SK-N-DZ (cell line): ENCODE data around the gene NHSL1.

Source experiments
- DNase-seq: peaks from one replicate; pipeline ENCODE4 v3.0.0-alpha.2; 2015; ENCODE audit warnings: low spot score

The NHSL1 gene

DNA sequence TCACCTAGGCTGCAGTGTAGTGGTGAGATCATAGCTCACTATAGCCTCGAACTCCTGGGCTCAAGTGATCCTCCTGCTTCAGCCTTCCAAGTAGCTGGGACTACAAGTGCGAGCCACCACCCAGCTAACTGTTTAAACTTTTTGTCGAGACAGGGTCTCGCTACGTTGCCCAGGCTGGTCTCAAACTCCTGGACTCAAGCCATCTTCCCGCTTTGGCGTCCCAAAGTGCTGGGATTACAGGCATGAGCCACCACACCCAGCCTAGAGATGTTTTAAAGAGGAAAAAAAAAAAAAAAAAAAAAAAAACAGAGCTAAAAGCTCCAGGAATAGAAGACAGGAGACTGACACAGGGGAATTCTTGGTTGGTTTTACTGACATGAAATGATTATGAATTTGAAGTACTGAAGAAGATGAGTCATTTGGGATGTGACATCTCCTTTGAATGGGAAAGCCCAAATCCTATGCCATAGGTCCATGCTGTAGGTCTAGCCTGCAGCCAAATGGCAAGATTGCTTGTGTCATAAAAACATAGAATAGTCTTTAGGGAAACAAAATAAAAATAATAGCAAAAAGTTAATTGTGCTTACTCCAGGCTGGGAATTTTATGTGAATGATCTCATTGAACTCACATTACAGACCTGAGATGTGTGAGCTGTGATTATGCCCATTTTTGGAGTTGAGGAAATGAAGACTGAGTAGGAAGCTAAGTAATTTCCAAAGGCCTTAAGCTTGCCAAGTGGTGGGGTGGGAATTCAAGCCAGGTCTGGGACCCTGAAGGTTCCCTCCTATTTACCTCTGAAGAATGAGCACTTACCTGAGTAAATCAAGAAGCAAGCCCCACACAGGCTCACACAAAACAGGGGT, 24.3 kb upstream of the NHSL1 start:
- no peak for DNase-seq

DNA sequence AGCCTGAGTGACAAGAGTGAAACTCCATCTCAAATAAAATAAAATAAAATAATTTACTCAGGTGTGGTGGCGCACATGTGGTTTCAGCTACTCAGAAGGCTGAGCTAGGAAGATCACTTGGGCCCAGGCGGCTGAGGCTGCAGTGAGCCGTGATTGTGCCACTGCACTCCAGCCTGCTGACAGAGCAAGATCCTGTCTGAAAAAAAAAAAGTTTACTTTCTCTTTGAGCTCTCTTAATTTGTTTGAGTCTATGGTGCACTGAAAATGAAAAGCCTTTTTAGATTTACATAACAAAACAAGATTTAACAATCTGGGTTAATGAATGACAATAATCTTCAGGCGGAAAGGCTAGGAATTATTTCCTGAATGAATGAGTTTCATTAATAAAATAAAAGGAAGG, 23.3 kb upstream of the NHSL1 start:
- no peak for DNase-seq

DNA sequence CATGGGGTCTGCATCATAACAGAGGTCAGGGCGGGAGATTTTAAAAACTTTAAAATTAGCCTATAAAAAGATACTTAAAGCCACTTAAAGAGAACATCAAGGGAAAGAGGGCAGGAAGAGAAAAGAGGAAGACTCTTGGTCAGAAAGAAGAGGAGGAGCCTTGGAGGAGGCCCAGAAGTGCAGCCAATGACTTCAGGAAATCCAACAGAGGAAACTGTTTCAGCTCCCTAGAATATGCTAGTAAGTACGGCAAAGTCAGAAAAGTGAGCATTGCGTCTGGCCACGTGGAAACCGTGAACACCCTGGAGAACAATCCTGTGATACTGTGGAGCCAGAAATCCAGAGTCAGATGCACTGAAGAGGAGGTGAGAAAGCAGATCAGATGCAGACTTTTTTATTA, 22.5 kb upstream of the NHSL1 start:
- no peak for DNase-seq

DNA sequence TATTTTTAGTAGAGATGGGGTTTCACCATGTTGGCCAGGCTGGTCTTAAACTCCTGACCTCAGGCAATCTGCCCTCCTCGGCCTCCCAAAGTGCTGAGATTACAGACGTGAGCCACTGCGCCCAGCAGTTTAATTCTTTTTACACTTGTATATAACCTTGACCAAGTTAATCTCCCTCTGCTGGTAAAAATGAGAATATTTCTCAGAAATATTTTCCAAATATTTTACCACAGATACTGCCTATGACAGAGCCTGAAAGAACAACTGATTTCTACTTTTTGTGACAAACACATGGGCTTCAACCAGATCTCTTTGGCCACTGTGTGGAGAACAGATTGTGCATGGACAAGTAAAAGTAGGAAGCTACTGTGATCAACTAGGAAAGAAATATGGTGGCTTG, 21.2 kb upstream of the NHSL1 start:
- peak; percentile 11 for DNase-seq

DNA sequence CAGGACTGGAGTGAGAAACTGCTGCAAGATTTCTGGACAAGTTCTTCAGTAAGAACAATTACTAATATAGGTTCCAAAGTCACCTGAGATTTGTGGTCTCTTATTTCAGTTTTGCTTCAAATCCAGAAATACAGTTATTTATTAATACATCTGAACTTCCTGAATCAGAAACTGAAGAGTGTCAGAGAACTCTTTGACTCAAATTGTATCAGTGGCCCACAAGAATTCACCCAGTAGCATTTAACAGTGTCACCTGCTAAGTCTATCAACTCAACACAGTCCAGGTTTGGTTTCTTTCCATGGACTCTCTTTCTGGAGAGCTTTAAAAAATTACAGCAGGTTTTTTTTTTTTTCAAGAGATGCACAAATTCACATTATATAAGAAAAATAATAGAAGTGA, 18.8 kb upstream of the NHSL1 start:
- no peak for DNase-seq

DNA sequence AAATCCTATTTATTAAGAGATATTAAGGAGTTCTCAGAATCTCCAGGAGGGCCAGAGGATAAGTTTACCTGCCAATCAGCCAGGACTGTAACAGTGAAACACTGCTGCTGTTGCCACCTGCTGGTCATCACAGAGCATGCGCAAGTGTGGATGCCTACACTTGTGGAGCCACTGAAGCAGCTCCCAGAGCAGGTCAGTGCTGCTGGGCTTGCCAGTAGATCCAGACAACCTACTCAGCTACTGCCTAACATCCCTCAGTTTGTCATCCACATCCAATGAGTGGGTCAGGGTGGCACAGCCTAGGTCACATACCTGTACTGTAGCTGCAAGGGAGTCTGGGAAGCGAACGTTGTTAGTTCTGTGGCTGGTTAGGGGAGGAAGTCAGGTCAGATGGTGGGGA, 18.3 kb upstream of the NHSL1 start:
- DNase-seq: peak; percentile 12

DNA sequence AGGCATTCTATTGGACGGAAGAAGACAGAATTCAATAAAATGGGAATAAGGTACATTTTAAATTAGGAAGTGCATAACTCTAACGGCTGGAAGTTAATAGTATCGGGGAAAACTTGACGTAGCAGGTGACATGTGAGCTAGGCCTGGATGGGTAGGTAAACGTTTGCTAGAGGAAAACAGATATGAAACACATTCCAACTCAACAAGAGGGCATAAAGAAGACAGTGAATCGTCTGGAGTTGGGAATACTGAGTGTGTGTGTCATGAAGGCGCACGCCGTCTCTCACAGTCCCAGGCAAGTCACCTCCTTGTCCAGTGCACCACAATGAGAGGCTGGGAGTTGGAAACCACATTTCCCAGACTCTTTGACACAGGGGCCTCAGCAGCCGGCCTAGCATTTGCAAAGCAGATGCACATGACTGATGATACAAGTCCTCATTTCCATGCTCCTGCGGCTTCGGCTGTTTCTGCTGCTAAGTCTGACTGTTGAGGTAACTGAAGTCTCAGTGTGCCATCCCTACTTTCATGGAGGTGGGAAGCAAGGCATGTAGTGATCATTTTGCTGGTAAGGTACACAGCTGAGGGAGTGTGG, 16.5 kb upstream of the NHSL1 start:
- DNase-seq: no peak

DNA sequence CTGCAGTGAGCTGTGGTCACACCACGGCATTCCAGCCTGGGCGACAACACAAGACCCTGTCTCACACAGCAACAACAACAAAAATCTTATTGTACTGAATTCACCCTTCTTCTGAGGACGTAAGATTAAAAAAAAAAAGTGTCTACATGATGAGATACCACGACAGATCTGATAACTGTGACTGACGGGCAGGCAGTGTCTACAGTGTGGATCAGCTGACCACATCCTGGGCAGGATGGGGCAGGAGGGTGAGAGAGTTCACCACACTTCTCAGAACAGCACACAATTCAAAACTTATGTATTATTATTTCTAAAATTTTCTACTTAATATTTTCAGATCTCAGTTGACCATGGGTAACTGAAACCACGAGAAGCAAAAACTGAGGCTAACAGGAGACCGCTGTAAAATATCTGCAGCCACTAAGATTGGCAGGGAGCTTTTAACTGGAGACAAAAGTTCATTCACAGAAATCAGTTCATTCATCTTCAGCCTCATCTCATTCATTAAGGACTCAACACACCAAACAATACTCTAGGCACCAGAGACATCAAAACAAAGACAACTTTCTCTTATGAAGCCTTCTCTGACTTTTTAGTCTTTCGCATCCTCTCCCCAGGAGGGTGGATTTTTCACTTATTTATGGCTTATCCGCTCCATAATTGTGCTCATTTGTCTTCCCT, 15.7 kb upstream of the NHSL1 start:
- no peak for DNase-seq

DNA sequence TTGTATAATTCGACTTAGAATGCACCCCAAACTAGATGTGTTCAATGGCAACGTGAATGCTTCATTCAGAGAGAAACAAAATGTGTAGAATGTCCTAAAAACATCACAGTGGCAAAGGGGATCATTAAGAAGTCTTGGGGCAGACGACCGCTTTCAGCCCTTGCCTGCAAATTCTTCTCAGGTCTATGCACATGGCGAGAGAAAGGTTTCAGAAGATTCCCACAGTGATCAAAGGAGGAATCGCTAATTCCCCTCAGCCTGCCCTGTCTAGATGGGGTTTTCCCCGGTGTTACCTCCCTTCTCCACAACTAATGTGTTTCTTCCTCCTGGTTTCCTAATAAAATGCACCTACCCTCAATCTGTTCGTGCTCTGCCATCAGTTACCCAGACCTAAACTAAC, 13.3 kb upstream of the NHSL1 start:
- DNase-seq: no peak

DNA sequence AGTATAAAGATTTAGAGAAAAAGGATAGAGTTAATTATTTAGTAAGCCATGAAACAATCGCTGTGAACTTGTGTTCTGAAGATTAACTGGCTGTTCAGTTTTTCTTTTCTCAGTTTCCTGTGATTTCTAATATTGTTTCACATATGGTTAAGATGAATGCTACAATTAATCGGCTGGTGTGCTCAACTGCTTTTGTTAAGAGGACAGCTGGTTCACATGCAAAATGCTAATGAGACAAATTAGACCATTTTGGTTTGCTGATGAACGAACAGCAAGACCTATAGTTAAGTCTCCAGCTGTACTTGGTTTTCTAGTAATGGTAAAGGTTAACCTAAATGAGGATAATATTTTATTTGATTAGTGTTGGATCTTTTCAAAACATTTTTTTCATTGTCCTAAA, 10.8 kb upstream of the NHSL1 start:
- no peak for DNase-seq

DNA sequence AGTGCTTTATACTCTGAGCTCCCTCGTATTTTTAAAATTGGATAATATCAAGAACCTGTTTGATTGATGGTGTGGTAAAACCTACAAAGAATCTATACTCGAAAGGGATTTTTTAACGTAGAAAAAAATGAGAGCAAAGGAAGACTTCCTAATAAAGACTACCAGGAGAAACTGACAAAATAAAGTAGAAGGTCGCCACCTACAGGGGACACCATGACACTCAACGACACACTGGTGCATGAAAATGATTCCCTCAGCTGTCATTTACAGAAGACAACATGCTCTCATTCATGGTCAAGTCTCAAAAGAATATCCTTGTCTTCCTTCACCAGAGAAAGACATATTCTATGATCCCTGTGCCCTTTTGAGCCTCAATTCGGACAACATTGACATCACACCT, 10.1 kb upstream of the NHSL1 start:
- peak; percentile 30 for DNase-seq

DNA sequence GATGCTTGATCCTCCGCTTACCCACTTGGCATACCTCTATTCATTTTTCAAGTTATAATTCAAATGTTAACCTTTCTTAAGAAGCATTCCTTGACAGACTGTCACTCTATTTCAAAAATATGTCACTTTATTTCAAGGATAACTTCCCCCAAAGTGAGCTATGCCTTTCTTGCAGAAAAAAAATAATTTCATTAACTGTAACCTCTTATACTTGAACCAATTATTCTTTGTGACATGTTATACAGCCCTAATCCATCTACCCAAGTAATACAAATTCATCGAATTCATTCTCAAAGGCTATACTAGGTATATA, 9.3 kb upstream of the NHSL1 start:
- no peak for DNase-seq

DNA sequence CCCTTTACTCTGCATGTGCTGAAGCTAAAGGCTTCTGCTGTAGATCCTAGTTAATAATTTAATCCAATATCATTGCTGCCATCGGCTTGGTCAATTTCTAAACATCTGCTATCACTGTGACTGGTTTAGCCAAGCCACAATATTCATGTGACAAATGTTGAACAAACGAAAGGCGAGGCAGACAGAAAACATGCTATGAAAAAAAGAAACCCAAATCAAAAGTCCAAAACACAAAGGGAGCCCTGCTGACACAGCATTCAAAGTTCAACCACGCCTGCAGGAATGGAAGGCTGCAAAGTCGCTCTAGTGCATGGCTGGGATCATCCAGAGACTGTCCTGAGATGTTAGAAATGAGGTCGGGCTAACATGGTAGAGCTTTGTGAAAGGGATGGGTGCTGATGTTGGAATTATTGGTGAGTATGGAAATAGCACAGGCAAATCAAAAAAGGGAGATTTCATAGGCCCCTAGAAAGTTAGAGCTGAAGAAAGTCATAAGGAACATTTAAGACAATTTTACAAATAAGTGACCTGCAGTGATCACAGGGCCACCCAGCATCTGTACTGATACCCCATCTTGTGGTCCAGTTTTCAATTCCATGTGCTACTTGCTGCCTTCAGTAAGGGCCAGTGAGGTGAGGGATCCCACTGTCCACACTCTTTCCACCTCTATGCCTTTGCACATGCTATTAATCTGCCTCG, 8.8 kb upstream of the NHSL1 start:
- no peak for DNase-seq

DNA sequence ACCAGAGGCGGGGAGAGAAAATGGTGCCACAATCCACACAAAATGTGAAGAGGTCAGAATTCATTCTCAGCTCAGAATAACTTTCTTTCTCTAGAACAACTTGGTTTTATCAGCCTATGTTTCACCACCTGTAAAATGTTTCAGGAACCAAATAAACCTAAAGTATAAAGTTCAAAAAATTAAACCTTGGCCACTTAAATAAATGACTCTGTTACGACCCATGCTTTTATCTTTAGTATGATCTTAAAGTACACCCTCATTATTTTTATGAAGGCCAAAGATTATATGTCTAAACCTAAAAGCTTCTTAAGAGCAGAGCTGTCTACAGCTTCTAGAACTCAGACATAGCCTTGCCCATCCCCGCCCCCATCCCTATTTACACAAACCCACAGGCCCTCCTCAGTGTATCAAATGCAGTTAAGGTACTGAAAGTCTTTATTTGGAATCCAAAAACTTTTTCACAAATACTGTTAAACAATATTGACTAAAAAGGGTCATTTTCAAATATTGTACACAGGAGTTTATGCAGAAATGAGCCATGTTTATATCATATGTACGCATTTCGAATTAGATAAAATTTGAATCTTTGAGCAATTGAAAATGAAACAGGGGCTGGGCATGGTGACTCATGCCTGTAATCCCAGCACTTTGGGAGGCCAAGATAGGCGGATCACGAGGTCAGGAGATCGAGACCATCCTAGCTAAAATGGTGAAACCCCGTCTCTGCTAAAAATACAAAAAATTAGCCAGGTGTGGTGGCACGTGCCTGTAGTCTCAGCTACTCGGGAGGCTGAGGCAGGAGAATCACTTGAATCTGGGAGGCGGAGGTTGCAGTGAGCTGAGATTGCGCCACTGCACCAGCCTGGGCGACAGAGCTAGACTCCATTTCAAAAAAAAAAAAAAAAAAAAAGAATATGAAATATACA, 5.7 kb upstream of the NHSL1 start:
- DNase-seq: no peak

DNA sequence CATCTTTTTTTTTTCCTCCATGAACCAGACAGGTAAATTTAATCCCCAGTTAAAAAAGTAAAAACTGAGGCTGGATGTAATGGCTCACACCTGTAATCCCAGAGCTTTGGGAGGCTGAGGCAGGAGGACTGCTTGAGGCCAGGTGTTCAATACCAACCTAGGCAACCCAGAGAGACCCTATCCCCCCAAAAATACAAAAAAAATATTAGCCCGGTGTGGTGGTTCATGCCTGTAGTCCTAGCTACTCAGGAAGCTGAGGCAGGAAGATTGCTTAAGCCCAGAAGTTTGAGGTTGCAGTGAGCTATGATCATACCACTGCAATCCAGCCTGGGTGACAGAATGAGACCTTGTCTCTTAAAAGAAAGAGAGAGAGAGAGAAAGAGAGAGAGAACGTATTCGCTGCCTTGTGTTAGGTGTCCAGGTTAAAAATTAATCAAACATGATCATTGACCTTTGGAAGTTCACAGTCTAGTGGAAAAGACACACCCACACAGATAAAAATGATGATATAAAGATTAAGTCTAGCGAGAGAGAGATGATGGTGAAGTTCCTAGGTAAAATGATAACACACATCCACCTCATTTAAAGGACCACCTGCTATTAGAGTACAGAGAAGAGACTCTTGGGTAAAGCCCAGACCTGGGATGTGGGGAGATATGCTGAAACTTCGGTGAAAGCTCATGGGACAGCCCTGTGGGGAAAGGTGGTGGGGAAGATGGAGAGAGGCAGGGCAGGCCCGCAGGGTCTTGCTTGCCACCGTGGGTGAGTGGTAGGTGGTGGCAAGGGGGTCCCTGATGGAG, 4.8 kb upstream of the NHSL1 start:
- no peak for DNase-seq

DNA sequence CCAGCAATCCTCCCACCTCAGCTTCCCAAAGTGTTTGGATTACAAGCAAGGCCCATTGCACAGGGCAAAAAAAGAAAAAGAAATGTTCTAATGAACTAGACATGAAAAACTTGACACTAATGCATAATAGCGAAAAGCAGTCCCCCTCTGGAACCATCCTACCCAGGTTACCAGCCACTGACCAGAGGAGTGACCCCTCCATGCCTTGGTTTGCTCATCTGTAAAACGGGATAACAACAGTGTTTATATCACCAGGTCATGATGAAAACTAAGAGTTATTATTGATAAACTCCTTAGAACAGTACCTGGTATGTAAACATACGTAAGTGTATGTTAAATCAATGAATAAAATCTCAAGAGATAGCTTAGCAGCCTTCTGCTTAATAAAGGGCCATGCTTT, 3.3 kb upstream of the NHSL1 start:
- no peak for DNase-seq

DNA sequence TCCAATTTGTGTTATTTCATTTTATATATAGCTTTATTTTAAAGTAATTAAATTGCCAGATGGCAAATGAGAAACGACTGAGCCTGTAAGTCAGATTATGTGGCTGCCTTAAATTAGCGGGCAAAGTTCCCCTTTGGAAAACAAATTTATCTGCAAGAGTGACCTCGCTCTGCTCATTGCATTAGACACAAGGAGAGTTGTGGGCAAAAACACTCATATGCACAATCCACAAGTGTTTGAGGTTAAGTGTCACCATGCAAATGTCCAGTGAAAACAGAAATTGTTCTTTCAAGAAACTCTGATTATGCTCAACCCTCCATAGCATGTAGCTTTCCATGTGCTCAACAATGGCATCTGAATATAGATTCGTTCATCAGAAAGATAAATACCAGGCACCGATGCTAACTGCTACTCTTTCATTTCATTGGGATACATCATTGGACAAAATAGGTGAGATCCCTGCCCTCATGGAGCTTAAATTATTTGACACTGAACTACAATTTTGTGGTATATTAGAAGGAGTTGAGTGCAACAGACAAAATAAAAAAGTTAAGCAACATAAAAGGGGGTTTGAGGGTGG, 1.7 kb upstream of the NHSL1 start:
- no peak for DNase-seq

DNA sequence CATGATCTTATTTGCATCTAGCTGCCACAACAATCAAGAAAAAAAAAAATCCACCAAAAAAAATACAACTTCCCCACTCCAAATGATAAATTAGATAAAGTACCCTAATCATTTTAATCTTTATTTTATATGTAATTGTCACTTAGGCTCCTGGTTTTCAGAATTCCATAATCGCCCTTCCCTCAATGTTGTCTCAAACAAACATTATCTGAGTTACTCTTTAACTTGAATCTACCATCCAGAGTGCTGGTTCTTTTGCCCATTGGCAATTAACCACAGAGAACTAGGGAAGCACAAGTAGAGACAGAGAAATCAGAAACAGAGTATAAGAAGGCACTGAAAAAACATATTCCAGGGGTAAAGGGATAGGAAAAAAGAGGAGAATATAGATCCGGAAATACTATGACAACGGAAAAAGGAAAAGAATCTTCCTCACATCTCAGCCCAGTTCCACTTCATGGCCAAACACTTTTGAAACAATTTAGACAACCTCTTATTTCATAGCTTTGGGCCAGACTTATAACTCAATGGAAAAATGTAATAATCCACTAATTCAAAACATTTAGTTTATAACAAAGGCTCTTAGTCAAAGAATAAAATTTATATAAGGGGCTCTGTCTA, 861 bp upstream of the NHSL1 start:
- DNase-seq: no peak

DNA sequence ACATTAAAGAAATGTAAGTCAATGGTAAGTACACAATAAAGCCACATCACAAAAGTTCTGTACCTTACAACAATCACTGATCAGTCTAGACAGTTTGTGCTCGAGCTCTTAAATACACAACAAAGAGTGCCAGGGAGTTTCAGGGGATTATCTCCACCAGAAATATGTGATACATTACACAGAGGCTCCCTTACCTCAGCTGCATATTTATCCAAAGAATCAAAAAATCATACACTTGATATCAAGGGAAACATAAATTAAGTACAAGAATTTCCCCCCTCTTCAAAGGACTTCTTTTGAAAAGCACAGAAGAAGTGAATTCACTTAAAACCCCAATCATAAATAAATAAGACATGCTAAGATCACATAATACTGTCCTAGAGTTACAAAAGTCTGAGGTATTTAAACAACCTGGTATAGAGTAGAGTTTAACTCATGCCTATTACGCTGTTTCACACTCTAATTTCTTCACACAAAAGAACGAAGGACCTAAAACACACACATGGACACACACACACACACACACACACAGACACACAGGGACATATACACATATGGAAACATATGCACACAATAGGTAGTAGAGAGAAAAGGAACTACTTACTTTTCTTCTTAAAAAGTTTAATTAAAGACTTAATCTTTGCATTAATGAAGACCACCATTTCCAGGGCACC, 528 bp downstream of the NHSL1 start:
- DNase-seq: no peak
